Islet precursor cell (in vitro differentiated cells): Measurements from ENCODE around the gene PTCHD1.

Experiments
- DNase-seq: peaks from one replicate; pipeline ENCODE4 v3.0.0-alpha.2; 2018

Gene PTCHD1

DNA sequence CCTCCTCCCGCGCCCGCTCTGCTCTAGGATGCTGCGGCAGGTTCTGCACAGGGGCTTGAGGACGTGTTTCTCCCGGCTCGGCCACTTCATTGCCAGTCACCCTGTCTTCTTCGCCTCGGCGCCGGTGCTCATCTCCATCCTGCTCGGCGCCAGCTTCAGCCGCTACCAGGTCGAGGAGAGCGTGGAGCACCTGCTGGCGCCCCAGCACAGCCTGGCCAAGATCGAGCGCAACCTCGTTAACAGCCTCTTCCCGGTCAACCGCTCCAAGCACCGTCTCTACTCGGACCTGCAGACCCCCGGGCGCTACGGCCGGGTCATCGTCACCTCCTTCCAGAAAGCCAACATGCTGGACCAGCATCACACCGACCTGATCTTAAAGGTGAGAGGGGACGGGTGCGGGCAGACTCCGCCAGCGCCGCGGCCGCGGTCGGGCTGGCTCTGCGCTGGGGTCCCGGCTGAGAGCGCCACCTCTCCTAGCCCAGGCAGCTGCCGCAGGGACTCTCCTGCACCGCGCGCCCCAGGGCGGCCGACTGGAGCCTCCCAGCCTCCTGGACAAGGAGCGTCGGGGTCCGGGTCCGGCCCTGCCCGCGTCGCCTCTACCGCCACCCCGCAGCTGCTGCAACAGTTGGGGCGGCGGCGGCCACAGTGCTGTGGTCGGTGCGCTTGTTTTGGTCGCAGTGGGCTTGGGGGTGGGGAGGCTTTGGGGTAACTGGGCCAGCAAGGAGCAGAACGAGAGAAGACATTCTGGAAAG, at the start of gene PTCHD1:
Gene PTCHD1, plus strand, starts transcription at position 2 of the 752 bp plus-strand sequence. Its CDS starts 27 bp downstream, at position 29.
- peak; percentile 65 for DNase-seq

DNA sequence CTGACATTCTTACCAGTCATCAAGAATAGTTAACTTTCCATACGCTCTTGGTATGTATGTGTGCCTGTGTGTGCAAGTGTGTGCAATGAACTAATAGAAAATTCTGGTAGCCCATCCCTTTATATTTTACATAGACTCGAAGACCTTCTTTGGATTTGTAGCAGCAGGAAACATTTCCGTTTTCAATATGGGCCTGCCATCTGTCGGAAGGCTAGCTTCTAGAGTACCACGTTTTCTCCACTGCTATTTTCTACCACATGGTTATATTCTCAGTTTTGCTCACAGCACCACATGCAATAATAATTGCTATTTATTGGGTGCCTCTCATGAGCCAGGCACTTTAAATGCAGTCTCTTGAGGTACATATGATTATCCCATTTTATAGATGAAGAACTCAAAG, 47.9 kb upstream of the PTCHD1 start:
- no peak for DNase-seq

DNA sequence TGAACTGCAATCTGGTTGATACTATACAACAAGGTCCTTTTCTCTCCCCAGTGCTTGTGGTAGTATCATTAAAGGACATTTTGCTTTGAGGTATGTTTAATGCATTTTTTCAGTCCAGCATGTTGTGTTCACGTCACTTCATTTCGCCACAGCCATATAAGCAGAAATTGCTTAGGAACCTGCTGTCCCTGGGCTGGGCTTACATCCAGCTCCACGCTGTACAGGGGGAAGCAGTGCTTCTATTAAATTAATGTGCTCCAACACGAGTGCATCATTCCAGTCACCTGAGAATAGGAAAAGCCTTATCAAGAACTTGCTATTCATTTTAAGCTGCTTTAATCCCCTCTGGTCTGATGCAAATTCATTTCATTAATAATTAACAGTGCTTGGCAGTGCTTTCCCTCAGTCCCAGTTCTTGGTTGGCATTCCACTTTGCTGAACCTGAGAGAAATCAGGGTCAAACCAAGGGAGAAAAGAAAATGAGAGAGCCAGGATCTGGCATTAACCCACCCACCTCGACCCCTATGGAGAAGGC, 47.4 kb upstream of the PTCHD1 start:
- DNase-seq: no peak

DNA sequence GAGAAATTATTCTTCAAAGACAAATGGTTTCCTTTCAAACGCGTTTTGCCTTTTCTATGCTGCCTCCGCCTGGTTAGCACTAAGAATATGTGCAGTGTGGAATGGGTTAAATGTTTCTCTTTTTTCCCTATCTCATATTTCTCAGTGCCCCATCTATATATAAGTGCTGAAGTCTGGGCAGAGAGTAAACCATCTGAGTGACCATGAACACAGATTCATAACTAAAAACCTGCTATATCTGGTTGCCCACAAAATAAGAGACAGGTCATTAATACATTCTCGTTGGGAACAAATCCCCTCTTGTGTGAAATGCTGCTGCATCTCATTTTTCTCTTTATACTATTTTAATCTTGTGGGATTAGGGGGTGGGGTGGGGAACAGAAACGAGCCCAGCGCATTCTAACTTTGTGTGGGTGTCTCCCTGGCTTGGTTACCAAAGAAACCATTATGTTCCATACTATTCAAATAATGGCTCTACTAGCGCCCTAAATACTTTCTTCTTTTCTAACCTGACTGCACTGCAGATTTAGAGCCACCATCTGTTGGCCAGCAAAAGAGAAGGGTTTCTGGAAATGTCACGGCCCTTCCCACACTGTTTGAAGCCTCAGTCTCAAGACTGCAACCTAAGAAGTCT, 42.2 kb upstream of the PTCHD1 start:
- DNase-seq: no peak

DNA sequence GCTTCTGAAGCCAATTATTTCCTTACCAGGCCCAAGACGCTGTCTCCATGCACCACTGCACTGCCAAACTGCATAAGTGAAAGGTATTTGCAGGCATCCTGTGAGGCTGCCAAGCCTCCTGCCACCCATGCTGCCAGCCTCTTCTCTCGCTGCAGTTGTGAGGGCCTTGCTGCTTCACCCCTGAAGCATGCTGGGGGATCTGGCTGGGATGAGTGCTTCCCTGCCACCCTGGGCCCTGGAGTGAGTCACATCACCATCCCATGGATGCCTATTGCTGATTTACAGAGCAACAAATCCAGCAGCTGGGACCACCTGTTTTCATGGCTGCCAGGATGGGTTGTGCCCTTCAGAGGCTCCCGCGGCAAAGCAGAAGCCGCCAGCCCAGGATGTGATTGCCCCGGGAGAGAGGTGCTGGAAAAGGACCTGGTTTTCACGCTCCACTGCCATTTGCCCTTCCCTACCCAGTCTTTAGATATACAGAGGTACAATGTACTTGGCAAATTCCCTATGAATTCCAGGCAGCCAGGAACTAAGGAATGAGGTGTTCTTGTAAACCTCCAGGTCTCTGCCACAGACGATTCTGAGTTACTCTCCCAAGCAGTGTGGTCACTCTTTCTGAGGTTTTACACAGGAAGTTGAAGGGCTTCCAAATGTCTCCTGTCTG, 41.5 kb upstream of the PTCHD1 start:
- DNase-seq: no peak

DNA sequence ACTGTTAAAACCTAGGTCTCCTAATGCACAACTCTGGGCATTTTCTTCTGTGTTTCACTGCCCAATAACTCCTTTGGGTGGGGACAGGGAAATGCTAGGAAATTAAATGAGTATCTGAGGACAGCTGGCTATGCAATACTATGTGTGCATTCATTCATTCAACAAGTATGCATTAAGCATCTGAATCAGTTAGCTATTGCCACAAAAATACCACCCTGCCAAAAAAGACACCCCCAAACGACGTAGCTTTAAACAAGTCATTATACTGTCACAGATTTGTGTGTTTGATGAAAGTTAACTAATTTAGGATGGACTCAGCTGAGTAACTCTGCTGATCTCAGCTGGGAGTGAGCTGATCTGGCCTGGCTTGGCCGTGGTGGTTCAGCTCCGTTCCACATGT, 29.8 kb upstream of the PTCHD1 start:
- DNase-seq: no peak

DNA sequence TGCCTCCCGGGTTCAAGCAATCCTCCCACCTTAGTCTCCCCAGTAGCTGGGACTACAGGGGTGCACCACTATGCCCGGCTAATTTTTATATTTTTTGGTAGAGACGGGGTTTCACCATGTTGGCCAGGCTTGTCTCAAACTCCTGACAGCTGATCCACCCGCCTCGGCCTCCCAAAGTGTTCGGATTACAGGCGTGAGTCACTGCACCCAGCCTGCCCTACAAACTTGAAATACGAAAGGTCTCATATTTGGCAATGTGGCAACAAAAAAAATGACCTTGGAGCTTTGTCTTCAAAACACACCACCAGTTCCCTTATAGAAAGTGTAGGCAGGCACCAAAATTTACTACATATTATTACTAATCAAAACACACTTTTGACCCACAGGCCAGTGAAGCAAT, 22.9 kb upstream of the PTCHD1 start:
- DNase-seq: no peak

DNA sequence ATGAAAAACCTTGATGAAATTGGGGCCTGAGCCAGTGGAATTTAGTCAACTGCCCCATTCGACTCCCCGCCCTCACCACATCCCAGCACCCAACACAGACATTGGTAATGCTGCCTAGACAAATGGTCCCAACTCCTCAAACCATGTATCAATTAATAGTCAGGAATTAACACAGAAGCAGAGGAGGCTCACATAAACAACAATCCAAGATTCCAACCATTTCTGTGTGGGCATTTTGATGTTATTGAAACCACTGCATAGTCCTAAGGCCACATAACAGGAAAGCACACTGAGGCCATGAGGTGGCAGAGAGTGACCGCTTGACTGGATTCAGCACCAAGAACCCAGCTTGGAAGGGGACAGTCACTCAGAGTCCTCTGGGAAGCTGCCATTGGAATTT, 22.5 kb upstream of the PTCHD1 start:
- DNase-seq: no peak

DNA sequence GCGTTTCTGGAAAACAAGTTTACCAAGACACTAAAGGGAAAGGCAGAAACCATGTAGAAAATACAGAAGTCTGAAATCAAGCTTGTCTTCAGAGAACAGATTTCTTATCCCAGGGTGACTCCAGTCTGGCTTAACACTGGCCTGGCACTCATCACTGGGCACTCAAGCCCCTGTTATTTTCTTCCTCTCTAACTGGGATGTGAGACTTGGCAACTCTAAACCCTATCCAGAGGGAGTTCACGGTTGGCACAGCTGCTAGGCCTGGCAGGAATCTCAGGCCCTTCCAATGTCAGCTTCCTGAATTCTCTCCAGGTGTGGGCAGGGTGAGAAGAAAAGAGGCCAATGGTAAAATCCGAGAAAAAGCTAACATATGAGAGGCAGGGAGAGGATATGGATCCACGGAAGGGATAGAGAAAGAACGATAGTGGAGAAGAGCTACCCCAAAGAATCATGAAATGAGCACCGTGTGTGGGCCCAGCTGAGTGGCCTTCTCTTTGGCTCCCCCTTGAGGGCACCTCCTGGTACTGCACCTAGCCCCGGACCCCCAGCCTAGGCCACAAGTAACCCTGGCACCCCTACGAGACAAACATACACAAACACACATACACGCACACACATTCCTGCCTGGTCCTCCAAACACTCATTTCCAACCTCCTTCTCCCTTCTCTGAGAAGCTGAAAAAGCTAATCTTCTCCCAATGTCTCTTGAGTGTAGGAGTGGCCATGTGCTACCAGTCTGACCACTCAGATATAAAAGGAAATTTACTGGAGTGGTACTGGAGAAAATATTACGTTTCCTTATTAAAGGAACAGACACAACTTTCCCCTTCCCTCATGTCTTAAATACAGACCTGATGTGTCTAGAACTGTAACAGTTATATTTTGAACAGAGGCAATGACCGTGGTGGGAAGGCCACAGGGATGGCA, 16.6 kb upstream of the PTCHD1 start:
- peak; percentile 67 for DNase-seq

DNA sequence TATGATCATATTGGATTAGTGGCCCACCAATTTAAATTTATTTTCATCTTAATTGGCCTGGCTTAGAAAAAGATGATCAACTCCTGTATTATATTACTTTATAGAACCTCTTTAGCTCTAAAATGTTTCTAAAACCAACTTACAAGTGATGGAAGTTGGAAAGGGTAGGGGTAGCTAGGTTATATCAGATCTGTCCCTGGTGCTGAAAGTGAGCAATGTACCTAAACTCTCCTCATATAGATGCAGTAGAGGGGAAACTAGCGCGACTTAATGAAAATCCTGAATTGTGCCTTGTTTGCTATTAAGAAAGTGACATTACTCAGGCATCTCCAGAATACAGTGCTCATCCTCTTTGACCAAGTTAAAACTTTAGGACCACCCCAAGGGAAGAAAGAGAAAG, 7.5 kb upstream of the PTCHD1 start:
- DNase-seq: no peak

DNA sequence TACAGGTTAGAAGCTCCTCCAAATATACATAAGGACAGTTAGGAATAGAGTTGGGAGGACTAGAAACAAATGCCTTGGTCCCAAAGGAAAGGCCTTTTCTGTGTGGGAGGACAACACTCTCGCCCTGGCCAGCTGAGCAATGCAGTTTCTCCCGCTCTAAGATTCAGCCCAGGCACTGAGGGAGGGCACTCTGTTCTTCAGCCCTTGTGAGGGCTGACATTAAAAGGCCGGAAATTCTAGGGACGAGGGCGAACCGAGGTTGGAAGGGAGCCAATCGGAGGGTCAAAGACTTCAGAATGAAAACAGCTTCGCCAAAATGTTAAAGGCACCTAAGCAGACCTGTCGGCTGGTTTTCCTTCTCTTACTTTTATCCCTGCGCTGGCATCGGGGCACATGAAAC, 2.9 kb upstream of the PTCHD1 start:
- peak; percentile 68 for DNase-seq

DNA sequence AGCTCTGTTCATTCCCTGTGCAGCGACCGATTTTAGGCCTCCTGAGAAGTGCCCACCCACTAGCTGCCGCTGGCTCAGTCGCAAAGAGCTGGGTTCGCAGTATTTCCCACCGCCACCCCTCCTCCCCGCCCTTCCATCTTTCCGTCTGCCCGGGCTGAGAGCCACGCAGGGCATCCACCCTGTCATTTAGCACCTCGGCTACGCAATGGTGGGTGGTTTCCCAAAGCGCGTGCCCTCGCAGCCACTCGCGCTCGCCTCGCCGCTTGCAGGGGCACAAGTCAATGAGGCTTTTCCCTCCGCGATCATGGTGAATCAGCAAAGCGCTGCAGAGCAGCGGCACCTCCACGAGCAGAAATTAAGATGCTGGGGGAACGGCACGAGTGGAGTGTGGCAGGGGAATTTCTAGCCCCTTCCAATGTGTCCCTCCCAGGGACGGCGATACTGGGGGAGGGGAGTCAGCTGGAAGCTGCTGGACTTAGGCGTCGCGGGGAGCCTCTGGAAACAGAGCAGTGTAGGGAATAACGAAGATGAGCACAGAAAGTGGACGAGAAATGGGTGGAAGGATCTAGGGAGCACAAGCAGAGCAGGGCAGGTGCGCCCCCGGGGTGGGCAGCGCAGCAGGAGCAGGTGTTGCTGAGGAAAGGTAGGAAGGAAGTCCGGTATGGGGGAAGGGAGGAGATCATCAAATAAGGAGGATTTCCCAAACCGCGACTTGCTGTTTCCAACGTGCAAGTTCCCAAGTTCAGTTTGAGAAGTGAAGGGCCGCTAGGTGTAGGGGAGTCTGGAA, 2.4 kb upstream of the PTCHD1 start:
- DNase-seq: peak; percentile 67

DNA sequence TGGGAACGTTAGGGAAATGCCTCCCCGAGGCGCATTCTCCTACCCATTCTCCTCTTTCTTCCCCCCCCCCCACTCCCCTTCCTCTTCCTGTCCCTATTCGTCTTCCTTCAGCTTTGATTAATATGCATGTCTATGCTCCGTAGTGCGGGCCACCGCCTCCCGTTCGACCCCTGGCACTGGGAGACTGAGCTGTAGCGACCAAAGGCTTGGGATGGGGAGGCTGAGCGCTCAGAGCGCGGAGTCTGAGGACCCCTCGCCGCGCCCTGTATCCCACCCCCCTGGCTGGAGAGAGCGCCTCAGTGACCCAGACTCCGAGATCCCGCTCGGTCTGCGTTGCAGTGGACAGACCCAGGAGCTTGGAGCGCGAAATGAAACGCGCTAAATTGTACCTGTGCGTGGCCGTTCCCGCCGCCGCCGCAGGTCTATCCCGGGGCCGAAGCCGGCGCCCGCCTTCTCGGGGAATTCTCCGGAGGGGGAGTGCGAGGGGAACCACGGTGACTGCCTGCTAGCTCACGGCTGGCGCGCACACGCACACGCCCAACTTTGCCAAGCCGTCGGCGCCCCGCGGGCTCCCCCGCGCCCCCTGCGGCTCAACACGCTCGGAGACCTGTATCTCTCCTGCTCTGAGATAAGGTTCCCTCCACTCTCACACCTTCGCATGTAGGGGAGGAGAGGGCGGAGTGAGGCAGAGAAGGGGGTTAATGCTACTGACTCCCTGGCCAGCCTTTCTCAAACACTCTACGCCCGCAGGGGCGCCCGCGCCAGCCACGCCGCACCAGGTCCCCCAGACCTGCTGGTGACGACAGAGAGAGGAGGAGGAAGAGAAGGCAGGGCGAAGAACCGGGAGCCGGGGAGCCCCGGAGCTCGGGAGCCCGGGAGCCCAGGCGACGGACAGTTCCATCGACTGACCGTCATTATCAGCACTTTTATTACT, 1.5 kb upstream of the PTCHD1 start:
- DNase-seq: peak; percentile 66

DNA sequence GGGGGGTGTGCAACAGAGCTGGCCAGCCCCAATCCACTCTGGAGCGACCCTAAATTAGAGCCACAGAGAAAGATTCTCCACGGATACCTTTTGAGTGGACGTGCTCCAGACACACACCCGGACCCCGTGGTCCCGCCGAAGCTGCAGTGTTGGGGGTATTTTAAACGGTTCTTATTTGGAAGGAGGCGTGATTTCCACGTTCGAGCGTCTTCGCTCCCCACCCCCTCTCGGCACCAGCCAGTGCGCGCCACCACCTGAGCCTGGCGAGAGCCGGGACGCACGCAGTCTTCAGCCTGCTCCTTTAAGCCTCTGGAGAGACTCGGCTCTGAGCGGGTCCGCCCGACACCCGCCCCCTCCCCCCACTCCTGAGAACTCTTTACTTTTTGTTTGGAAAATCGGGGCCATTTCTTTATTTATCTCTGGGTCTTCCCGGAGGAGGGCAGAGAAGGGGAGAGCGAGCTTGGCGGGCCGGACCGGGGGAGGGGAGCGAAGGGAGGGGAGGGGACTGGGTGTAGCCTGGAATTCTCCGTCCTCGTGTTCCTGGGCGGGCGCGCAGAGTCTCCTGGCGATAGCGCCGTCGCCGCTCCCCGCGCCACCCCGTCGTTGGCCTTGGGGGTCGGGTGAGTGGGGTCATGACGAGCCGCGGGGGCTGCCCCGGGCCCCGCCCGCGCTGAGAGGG, 668 bp upstream of the PTCHD1 start:
- DNase-seq: peak; percentile 79

DNA sequence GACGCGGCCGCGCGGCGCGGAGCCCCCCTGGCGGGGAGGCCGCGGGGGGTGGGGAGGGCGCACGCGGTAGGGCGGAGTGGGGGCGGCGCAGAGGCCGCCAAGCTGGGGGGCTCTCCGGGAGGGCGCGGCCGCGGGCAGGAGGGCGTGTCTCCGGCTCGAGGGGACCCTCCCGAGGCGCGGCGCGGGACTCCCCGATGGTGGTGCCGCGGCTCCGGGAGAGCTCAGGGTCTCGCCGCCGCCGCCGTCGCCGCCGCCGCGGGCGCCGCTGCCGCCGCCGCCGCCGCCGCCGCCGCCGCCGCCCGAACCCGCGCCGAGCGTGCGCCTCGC, 165 bp upstream of the PTCHD1 start:
- DNase-seq: no peak

DNA sequence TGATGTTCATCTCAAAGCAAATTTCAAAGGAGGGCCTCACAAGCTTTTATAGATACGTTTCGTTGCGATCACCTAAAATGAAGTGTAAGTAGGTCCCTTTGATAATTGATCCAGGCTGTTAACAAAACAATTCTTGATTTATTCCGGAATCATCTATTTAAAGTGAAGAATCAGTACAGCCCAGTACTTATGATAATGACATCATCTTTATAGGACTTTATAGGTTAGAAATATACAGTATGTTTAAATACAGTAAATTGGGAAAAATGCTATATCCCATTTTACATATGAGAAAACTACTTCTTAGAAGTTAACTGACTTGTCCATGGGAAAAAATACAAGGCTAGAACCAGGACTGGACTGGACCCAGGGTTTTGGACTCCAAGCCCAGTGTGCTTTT, 3.7 kb downstream of the PTCHD1 start:
- DNase-seq: no peak

DNA sequence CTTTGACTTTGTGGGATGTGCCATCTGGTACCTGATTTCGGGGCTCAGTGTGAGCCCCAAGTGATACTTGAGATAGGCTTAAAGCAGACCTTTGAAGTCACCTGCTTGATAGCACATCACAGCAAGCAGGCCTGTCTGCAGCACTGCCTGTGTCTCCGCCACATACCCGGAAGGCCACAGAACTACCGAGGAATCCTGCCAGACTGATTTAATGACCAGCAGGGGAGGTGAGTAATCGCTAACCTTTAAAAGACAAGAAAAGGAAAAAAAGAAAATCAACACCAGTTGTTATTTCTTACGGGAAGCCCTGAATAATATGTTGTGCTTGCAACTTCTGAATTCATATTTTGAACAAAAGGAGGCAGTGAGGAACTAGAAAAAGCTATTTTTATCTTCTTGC, 6.8 kb downstream of the PTCHD1 start:
- peak; percentile 94 for DNase-seq

DNA sequence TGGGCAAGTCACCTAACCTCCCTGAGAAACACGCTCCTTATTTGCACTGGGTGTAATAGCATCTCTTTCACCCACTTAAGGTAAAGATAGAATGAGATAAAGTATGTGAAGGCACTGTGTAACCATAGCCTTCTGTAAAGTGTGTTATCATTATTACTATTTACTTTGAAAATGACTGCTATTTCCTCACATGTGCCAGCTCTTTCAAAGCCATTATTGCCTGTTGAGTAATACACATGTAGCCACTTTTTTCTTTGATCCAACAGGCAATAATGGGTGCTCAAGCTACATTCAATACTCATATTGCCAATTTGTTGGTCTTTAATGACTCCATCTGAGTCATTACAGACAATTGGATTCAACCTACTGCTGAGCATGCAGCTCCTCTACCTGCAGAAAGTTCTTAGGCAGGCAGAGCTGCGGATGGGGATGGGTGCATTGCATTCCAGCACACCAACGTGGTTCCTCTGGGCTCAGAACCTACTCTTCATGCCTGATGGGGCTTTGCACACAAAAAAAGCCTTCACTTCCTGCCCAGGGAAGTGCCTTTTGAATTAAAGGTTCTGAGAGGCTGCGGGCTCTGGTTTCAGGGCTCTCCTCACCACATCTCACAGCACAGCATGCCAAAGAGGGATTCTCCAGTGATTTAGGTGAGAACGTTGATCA, 9.7 kb downstream of the PTCHD1 start:
- peak; percentile 79 for DNase-seq

DNA sequence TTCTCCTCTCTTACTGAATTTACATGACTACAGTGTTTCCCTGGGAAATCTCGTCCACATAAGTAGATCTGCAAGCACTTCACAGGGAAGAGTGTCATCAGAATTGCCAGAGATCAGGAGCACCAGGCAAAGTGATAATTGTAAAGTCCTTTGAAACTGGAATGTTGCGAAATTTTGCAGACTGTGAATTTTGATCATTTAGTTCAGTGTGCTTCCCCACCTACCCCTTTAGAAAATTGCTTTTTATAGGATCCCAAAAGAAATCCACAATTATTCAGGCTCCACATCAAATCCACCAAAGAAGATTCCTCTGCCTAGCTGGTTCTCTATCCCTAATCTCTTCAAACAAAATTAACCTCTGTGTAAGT, 10.2 kb downstream of the PTCHD1 start:
- no peak for DNase-seq

DNA sequence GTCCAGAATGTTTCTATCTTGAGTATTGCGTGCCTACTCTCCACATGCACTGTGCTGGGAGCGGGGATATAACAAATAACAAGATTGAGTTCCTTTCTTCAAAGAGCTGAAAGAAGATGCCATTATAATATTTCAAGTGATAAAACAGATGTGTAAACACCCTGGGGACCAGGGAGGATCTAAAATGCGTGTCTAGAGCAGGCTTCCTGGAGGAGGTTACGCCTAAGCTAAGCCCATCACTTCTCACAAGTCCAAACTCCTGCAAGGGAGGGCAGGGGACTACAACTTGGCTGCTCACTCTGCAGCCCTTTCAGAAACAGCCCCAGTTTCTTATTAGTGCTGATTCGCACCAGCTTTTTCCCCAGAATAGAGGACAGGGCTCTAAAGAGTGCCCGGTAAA, 21.5 kb downstream of the PTCHD1 start:
- no peak for DNase-seq
